GM12865 (cell line): ENCODE results near the gene BIN1.

Experiments
- DNase-seq: peaks from one replicate; pipeline ENCODE4 v3.0.0; 2010; ENCODE audit warnings: low read depth
- H3K4me3 ChIP-seq: 2 replicates; pipeline ENCODE4 v1.5.1; 2011; ENCODE audit warnings: mild to moderate bottlenecking, low read depth, low read length, control low read depth
- CTCF ChIP-seq: IDR thresholded peaks from 2 replicates; pipeline ENCODE4 v1.5.1; 2011; ENCODE audit warnings: low read length, control low read depth, low read depth, inconsistent platforms; ENCODE audit not compliant: insufficient read depth; ENCODE audit errors: missing control alignments

Gene BIN1

DNA sequence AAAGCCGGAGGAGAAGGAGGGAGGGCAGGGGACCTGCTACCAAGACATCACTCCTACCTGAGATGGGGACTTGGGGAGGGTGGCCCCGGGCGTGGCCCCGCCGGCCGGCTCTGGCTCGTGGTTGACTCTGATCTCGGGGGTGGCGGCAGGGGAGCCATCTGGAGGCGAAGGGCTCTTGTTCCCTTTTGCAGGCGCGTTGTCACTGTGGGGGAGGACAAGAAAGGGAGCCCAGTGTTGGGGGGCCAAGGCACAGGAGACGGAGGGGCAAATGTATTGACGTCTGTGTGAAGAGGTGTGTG lies 48.1 kb downstream of the BIN1 start:
- no peak overlapping the region for H3K4me3 ChIP-seq
- DNase-seq, result no peak
- no peak for TF ChIP-seq CTCF

- no peak for TF ChIP-seq CTCF
- no peak for DNase-seq
- no peak overlapping the region for H3K4me3 ChIP-seq
These were observed 48.6 kb downstream of the BIN1 start for GRCh38 chr2:127058246-127058953.

DNA sequence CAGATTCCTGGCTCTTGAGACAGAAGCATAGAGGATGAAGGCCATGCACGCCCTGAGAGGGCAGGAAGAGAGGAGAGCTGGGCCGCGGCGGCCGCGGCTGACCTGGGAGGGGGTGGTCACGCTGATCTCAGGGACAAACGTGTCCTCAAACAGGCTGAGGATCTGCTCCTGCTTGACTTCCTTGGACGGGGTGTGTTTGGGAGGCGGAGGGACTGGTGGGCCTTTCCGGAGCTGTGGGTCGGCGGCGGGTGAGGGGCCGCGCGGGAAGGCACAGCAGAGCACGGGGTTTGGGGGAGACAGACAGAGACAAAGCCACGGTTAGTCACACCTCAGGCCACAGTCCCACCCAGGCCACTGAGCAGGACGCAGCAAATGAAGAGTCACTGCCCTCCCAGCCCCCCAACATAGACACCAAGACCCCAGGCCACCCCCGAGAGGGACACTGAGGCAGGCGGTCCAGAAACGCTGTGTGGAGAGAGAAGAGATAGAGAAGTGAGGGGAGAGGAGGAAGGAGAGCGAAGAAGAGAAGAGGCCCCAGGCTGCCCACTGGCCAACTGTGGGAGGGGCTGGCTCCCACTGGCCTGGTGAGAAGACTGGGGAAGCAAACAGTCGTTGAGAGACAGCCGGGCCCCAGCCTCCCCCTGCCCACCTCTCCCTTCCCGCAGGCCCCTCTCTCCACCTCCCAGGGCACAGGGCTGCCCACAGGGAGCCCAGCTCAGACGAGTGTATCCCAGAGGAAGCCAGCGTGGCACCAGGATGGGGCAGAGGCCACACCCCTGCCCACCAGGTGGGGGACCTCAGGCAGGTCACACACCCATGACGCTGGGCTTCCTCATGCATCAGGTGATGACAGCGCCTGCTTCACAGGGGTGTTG lies 49.3 kb downstream of the BIN1 start:
- no peak overlapping the region for H3K4me3 ChIP-seq
- no peak for TF ChIP-seq CTCF
- no peak for DNase-seq

DNA sequence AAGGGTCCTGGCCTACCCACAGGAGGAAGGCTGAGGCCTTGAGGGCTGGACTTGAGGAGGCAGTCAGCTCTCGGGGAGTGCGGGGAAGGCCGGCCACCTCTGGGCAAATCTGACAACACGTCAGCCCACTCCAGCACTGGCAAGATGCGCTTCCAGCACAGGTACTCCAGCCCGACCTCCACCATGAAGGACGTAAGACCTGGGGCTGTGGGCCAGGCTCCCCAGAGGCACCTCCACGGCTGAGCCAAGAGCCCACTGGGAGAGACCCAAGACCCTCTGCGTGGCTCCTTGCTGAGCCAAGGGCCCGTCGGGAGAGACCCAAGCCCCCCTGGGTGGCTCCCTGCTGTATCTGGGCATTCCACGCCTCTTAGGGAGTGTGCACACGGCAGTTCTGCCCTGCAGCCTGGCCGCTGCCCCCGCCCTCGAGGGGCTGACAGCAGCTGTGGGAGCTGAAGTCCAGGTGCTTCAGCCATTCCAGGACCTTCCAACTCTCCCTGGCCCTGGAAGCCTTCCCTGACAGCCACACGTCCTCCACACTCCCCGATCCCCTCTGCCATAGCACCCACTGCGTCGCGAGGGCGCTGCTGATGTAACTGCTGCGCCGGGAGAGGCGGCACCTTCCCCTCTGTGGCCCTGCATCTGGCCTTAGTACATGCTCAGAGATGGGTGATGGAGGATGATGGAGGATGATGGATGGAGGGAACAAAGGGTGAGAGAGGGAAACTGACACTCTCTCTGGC lies 50.2 kb downstream of the BIN1 start:
- no peak for TF ChIP-seq CTCF
- no peak overlapping the region for H3K4me3 ChIP-seq
- DNase-seq, result no peak

DNA sequence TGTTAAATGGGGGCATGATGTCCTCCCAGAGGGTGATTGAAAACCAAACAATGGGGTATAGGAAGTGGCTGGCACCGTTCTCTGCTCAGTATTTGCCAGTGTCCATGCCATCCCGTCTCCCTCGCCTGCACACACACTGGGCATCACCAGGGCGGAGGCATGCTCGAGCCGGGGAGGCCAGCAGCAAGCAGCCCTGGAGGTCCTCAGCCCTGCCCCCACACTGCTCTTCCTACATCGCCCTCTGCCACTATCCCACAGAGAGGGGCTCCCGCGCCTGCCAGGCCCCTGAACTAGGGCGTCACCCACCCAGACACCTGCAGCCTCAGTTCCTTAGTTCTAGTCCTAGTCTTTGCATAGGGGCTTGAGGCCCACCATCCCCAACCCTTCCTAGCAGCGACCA lies 50.9 kb downstream of the BIN1 start:
- no peak overlapping the region for H3K4me3 ChIP-seq
- no peak for TF ChIP-seq CTCF
- DNase-seq, result no peak

- no peak for TF ChIP-seq CTCF
- DNase-seq, result no peak
- H3K4me3 ChIP-seq, result no peak overlapping the region
These were observed 51.2 kb downstream of the BIN1 start for GRCh38 chr2:127055786-127056076.
